HG03460 (cell line): ENCODE measurements around the gene ZGPAT.

Experiments used
- ATAC-seq: cut with Tn5 transposase; IDR thresholded peaks from one replicate; pipeline ENCODE4 v1.9.1; 2021; ENCODE audit not compliant: unreplicated experiment

The ZGPAT gene

DNA sequence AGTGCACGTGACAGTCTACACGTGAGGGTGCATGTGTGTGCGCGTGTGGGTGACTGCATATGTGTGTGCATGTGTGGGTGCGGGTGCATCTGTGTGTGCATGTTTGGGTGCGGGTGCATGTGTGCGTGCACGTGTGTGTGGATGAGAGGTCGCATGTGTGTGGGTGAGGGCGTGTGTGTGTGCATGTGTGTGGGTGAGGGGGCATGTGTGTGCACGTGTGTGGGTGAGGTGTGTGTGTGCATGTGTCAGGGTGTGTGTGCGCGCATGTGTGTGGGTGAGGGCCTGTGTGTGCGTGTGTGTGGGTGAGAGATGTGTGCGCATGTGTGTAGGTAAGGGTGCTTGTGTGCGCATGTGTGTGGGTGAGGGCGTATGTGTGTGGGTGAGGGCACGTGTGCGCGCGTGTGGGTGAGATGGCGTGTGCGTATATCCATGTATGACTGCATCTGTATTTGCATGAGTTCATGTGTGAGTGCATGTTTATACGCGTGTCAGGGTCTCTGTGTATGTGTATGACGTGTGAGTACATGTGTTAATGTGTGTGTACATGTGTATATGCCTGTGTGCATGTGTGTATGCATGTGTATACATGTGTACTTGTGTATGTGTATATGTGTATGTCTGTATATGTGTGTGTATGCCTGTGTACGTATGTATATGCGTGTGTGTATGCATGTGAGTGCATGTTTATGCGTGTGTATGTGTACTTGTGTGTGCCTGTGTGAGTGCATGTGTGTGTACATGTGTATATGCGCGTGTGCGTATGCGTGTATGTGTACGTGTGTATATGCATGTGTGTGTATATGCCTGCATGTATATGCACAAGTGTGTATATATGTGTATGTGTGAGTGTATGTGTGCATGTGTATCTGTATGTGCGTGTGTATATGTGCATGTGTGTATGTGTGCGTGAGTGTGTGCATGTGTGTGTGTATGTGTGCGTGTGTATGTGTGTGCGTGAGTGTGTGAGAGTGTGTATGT, 24.6 kb downstream of the ZGPAT start:
- ATAC-seq: no peak

- no peak for ATAC-seq
Measured at GRCh38 chr20:63733117-63733516, 25.3 kb downstream of the ZGPAT start.

- ATAC-seq: no peak
Measured at GRCh38 chr20:63733579-63734081, 25.8 kb downstream of the ZGPAT start.

DNA sequence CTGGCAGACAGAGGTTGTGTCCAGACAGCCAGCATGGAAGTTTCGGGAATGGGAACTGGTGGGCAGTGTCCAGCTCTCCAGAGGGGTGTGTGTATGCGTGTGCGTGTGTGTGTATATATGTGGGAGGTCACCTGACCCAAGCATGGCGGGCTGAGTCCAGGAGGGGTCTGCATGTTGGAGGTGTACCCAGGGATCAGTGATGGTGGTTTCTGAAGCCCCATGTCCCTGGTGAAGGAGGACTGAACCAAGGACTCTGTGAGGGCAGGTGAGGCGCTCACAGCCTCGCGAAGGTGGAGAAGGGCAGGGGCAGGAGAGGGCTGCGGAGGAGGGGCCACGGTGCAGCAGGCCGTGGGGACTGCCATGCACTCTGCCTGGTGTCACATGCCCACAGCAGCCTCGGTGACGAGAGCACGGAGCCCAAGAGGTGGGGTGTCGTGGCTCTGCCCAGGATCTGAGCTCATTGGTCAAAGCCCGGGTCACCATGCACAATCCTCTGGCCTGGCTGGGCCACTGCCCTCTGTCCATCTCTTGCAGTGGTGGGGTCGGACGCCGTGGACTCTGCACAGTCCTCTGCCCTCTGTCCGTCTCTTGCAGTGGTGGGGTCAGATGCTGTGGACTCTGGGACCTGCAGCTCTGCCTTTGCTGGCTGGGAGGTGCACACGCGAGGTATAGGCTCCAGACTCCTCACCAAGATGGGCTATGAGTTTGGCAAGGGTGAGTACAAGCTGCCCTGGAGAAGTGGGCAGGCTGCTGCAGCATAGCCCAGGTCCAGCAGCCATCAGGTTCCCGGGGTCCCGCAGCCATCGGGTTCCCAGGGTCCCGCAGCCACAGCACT, 26.5 kb downstream of the ZGPAT start:
- ATAC-seq: no peak

- no peak for ATAC-seq
Measured at GRCh38 chr20:63734946-63735858, 27.4 kb downstream of the ZGPAT start.

- no peak for ATAC-seq
Measured at GRCh38 chr20:63735859-63736718, 28.2 kb downstream of the ZGPAT start, which contains the start of gene LIME1. TSS of gene LIME1 (plus strand) at chr20:63736664. CDS start at chr20:63737550, 886 bp downstream.

DNA sequence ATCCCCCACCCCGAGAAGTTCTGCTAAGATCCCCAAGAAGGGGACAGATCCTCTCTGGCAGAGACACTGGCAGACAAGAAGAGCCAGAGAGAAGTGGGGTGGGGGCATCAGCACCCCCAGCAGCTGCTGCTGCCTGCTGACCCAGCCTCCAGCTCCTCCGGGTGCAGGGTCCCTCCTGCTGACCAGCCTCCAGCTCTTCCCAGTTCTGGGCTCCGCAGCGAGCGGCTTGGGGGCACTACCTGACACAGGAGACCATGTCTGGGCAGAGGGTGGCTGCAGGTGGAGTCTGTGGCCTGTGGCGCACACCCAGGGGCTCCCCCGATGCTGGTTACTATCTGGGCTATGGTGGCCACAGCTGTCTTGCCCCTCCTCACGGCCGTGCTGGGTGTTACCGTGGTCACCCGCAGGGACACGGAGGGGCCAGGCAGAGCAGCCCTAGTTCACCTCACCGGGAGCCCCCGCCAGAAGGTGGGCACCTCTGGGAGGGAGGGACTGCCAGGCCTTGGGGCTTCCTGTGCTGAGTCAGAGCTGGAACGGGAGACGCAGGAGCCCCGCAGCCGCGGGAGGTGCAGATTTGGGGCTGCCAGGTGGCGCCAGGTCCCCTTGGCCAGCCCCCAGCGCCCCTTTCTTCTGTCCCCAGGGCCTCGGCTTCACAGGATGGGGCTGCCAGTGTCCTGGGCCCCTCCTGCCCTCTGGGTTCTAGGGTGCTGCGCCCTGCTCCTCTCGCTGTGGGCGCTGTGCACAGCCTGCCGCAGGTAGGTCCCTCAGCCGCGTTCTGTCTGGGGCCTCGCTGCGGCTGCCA, 29.3 kb downstream of the ZGPAT start:
- ATAC-seq: no peak

DNA sequence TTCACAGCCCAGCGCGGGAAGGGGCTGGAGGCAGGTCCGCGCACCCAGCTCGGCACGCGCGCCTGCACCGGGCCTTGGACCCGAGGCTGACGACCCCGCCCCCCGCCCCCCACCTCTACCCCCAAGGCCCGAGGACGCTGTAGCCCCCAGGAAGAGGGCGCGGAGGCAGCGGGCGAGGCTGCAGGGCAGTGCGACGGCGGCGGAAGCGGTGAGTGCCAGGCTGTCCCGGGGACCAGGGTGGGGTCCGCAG, 29.8 kb downstream of the ZGPAT start:
- ATAC-seq: no peak

- ATAC-seq: no peak
Measured at GRCh38 chr20:63737945-63738686, 30.3 kb downstream of the ZGPAT start.

DNA sequence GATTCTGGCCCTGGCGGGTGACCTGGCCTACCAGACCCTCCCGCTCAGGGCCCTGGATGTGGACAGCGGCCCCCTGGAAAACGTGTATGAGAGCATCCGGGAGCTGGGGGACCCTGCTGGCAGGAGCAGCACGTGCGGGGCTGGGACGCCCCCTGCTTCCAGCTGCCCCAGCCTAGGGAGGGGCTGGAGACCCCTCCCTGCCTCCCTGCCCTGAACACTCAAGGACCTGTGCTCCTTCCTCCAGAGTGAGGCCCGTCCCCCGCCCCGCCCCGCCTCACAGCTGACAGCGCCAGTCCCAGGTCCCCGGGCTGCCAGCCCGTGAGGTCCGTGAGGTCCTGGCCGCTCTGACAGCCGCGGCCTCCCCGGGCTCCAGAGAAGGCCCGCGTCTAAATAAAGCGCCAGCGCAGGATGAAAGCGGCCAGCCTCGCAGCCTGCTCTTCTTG, 30.9 kb downstream of the ZGPAT start:
- no peak for ATAC-seq

DNA sequence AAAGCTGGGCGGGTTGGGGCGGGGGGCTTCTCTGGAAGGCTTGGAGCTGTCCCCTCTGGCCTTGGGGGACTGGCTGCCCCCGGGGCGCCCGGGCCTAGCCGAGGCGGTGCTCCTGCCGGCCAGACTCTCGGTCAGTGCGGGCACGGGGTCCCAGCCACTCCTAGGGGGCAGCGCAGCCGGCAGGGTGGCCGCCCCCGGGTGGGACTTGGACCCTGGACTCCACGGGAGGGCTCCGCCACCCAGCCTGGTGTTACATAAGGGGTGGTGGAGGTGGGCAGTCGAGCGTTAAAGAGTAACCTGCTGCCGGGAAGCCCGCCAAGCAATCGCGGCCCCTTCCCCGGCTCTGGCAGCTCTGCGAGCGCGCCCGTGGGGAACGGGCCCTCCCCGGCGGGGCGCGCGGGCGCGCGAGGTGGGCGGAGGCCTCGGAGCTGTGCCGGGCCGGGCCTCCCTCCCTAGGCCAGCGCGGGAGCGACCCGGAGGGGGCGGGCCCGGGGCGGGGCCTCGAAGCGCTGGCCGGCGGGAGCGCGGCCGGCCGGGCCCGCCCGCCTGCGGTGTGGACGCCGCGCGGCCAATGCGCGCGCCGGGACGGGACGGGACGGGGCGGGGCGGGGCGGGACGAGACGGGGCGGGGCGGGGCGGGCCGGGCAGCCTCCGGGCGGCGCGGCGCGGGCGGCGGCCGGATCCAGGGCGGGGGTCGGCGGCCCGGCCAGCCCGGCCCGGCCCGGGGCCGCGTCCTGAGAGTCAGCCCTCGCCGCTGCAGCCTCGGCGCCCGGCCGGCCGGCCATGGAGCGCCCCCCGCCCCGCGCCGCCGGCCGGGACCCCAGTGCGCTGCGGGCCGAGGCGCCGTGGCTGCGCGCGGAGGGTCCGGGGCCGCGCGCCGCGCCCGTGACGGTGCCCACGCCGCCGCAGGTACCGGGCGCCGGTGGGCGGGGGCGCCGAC, 31.6 kb downstream of the ZGPAT start, which contains the start of gene SLC2A4RG:
SLC2A4RG (plus strand) TSS at position 647 of the 940 bp plus-strand sequence; CDS start at position 784, 137 bp downstream.
- ATAC-seq: no peak

GRCh38 chr20:63740070-63740626, 32.3 kb downstream of the ZGPAT start:
- no peak for ATAC-seq

DNA sequence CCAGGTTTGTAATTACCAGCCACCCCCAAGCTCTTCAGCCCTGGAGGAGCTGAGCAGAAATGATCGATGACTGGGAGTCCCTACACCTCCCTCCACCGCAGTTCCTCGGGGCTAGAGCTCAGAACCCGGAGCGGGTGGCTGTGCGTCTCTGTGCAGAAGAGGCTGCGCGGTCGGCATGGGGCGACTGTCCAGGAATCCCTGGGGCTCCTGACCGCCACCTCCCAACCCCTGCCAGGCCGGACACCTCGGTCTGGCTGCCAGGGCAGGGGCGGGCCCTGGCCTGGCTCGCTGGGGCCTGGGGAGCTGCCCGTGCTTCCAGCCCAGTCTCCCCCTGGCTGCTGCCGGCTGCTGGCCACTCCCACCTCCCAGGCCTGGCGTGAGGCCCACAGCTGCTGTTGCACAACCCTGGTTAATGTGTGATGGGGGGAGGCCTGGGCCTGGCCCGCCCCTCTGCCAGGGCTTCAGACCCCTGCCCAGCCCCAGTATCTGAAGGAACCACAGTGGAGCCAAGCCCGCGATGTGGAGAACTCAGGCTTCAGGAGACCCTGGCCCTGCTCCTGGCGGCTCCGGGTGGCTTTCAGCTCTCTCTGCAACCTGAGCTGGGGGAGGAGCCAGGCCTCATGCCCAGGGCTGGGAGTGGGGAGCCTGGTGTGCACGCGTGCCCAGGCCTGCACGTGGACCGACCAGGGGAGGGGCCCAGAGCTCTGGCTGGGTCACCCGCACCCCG, 33.0 kb downstream of the ZGPAT start:
- no peak for ATAC-seq

DNA sequence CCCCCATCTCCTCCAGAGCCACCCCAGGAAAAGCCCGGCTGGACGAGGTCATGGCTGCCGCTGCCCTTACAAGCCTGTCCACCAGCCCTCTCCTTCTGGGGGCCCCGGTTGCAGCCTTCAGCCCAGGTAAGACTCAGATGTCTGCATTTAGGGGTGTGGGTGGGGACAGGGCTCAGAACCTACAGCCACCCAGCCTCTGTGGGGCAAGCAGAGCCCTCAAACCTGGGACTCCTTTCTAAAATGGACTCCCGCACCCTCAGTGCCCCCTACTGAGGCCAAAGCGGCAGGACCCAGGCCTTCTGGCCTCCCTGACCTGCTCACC, 33.5 kb downstream of the ZGPAT start:
- no peak for ATAC-seq

GRCh38 chr20:63741676-63742380, 34.0 kb downstream of the ZGPAT start:
- ATAC-seq: no peak
